Transverse colon (tissue), 4 donors: Measurements from ENCODE around the gene TRMO. TPM values are rescaled to one million over a fixed set of nuclear protein-coding genes. Genes with fewer than 3 reads are reported as not detected.

Experiments
- DNase-seq: peaks from one replicate; pipeline ENCODE4 v3.0.0-alpha.2; 2019
- H3K27ac ChIP-seq, 4 donors: fragments of 200-600 bp; sonication (generic); 2 replicates each; pipeline ENCODE4 v1.5.1; 2016 to 2018; ENCODE audit warnings: inconsistent platforms in 4 of 4
- H3K27me3 ChIP-seq: fragments of 200-600 bp; sonication (generic); 2 replicates; pipeline ENCODE4 v1.5.1; 2017; ENCODE audit warnings: inconsistent platforms
- H3K36me3 ChIP-seq, 4 donors: fragments of 200-600 bp; sonication (generic); 2 replicates each; pipeline ENCODE4 v1.5.1; 2017 to 2019; ENCODE audit warnings: inconsistent platforms in 4 of 4
- H3K4me1 ChIP-seq, 4 donors: fragments of 200-600 bp; sonication (generic); 2 replicates each; pipeline ENCODE4 v1.5.1; 2017 to 2020; ENCODE audit warnings: inconsistent platforms in 4 of 4
- H3K4me3 ChIP-seq, 4 donors: fragments of 200-600 bp; sonication (generic); 1 replicate in 1 of 4; 2 replicates in 3 of 4; pipeline versions ENCODE4 v1.5.1 to v1.6.1; 2017 to 2019; ENCODE audit warnings: inconsistent platforms in 4 of 4
- H3K9me3 ChIP-seq, 2 donors: fragments of 200-600 bp; sonication (generic); 2 replicates each; pipeline ENCODE4 v1.5.1; 2017 to 2019; ENCODE audit warnings: inconsistent platforms in 2 of 2
- EP300 ChIP-seq: sonication (generic); formaldehyde crosslinking; IDR thresholded peaks from one replicate; pipeline ENCODE4 v1.6.1; 2017; ENCODE audit warnings: antibody characterized with exemption, low read depth
- POLR2A ChIP-seq: fragments of 450-650 bp; IDR thresholded peaks from one replicate; pipeline ENCODE4 v1.6.1; 2016; ENCODE audit warnings: antibody characterized with exemption, mild to moderate bottlenecking, moderate library complexity
- POLR2AphosphoS5 ChIP-seq, 3 donors: sonication (generic); formaldehyde crosslinking; IDR thresholded peaks; one replicate each; pipeline ENCODE4 v1.6.1; 2016; ENCODE audit warnings: antibody characterized with exemption in 3 of 3
- WGBS, 2 donors: methylation state at CpG; one replicate each; pipeline ENCODE4 v1.1.5; 2018; ENCODE audit warnings: low coverage in 1 of 2; 5-methylcytosine and 5-hydroxymethylcytosine counted together
- in situ Hi-C, 4 donors: fragments of 200-750 bp; cut with MboI; loops; one replicate each; pipeline versions ENCODE4 v1.15.0 to v1.15.1; 2017; ENCODE audit warnings: low sequenced_read_pairs in 3 of 4, low pct_ligation_motif_present in 1 of 4, low pct_unique_long_range_greater_than_20kb in 1 of 4
- intact Hi-C: fragments of 100-400 bp; cut with DNase I; formaldehyde crosslinking; loops from one replicate; pipeline ENCODE4 v1.15.1; 2023; ENCODE audit warnings: low total_unique reads
- total RNA-seq, 4 donors: library from RNA; depleted of rRNA; stranded (reverse); fragments of >200 nt; gene quantifications; one replicate each; pipeline ENCODE4 v1.1.0, GENCODE V29; 2016
- TF ChIP-seq, protein P1 (sequence below), 5 experiments: fragments of 200-600 bp in 3 of 5; fragments of 450-650 bp in 2 of 5; sonication (generic) in 3 of 5; IDR thresholded peaks; 1 replicate in 2 of 5; 2 replicates in 3 of 5; pipeline ENCODE4 v1.5.1; 2016 to 2017; ENCODE audit warnings: antibody characterized with exemption in 5 of 5, inconsistent platforms in 3 of 5, mild to moderate bottlenecking in 2 of 5, moderate library complexity in 1 of 5

Gene TRMO
- total RNA-seq, 4 donors from 2014 or later: 25.6 to 37.8 (median 31.1) TPM

DNA sequence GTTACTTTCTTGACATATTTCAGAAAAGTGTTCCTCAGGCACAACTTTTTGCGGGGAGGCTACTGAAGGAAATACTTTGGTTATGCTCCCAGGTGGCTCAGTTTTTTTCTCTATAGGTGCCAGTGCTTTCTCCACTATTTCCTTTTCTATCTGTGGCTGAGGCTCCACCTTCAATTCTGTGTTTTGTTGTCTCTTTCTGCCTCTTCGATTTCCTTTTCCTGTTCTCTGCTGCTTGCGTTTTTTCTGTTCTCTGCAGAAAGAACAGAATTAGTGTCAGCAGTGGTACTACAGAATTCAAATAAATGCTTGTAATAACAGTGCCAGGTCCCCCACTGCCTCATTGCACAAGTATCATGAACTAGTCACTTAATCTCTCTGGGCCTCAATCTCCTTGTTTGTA lies 8.7 kb upstream of the TRMO start:
- WGBS, 2 donors: 41 to 48% methylated on average over 3 of the region's 3 CpGs
- TF ChIP-seq, protein P1, sequence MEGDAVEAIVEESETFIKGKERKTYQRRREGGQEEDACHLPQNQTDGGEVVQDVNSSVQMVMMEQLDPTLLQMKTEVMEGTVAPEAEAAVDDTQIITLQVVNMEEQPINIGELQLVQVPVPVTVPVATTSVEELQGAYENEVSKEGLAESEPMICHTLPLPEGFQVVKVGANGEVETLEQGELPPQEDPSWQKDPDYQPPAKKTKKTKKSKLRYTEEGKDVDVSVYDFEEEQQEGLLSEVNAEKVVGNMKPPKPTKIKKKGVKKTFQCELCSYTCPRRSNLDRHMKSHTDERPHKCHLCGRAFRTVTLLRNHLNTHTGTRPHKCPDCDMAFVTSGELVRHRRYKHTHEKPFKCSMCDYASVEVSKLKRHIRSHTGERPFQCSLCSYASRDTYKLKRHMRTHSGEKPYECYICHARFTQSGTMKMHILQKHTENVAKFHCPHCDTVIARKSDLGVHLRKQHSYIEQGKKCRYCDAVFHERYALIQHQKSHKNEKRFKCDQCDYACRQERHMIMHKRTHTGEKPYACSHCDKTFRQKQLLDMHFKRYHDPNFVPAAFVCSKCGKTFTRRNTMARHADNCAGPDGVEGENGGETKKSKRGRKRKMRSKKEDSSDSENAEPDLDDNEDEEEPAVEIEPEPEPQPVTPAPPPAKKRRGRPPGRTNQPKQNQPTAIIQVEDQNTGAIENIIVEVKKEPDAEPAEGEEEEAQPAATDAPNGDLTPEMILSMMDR (IDR thresholded peaks at IDR 0.05): no peak
- TF ChIP-seq POLR2AphosphoS5 (IDR thresholded peaks at IDR 0.05): no peak
- no peak for TF ChIP-seq EP300
- no peak for TF ChIP-seq POLR2A
- H3K9me3 ChIP-seq: no peaks in the 10 kb centered on the region
- H3K36me3 ChIP-seq: no peaks in the 10 kb centered on the region
- no peaks in the 10 kb centered on the region for H3K4me1 ChIP-seq
- DNase-seq: no peak
- H3K4me3 ChIP-seq: no peak overlapping the region
- no peak overlapping the region for H3K27ac ChIP-seq
- in situ Hi-C loops: no loop called here
- intact Hi-C loops: no loop called here
- peaks cover 63% of the 10 kb centered on the region for H3K27me3 ChIP-seq

DNA sequence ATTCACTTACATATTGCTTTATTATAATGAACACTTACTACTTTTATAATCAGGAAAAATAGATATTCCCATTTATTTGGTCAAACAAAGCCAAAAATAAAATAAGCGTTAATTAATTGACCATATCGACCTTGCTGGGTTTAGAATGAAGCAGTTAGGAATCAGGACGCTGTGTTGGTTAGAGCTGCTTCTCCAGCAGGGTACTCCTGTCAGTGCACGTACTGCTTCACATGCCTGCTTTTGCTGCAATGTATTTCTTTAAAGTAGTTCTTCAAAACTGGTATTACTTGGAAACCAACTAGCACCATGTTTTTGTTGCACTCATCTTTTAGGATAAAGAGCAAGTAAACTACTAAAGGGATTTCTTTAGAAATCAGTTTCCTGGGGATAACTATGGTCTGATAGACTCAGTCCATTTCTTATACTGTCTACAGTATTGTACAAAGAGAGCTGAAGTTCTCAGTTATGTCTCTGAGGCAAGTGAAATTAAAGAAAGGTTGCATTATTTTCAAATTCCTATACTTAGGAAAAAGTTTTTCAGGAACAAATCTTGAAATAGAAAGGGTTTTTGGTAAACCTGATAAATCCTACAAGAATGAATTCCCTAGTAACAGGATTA lies 6.8 kb upstream of the TRMO start:
- in situ Hi-C loops (loop anchor here in 1 of 4 donors (10.0 kb wide), 1 partner anchor 106 kb away; no protein-coding TSS in a partner anchor), intact Hi-C loops (loop anchor here (5.0 kb wide), 1 partner anchor 263 kb away; the partner anchor contains the start of gene CORO2A)
- H3K4me1 ChIP-seq: peaks cover 0 to under 1% (median 0%) of the 10 kb centered on the region in 4 donors
- TF ChIP-seq, protein P1 (IDR thresholded peaks at IDR 0.05): no peak
- TF ChIP-seq POLR2AphosphoS5 (IDR thresholded peaks at IDR 0.05): no peak
- TF ChIP-seq POLR2A: no peak
- TF ChIP-seq EP300: no peak
- peaks cover 51% of the 10 kb centered on the region for H3K27me3 ChIP-seq
- H3K9me3 ChIP-seq: no peaks in the 10 kb centered on the region
- no peaks in the 10 kb centered on the region for H3K36me3 ChIP-seq
- 69 to 78% methylated on average over 4 of the region's 4 CpGs for WGBS, 2 donors
- H3K4me3 ChIP-seq: no peak overlapping the region
- DNase-seq: no peak
- H3K27ac ChIP-seq: no peak overlapping the region

DNA sequence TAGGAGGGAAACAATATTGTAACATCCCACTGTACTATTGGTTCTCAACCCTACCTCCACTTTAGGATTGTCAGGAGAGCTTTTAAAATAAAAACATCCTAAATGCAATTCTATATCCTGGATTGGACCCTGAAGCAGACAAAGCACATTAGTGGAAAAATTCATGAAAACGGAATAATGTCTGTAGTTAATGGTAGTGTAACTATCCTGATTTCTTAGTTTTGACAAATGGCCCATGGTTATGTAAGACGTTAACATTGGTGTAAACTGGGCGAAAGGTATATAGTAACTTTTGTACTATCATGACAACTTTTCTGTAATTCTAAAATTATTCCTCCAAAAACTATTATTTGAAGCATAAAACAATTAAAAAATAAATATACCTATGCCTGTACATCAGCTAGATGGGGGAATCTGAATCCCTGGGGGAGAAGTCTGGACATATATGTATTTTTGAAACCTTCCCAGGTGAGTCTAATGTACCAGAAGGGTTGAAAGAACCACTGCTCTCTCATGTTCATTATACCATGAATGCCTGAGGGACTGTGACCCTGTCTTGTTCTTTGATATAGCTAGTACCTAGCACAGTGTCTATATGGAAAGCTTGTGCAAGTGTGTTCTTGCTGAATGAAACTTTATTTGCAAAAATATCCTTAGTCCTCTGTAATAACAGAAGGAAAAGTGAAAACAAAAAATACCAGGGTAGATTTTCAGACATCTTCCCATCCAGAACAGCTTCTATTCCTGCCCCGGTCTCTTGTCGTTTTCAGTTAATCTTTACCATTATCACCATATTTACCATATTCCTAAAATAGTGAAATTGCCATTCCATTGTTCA lies 3.4 kb upstream of the TRMO start:
- WGBS, 2 donors: 68 to 84% methylated on average over 5 of the region's 5 CpGs
- peaks cover 0 to 21% (median 12%) of the 10 kb centered on the region in 4 donors for H3K4me1 ChIP-seq
- no peak for DNase-seq
- in situ Hi-C loops: loop anchor here in 1 of 4 donors (10.0 kb wide), 1 partner anchor 109 kb away; no protein-coding TSS in a partner anchor
- intact Hi-C loops: loop anchor here (5.0 kb wide), 1 partner anchor 267 kb away; the partner anchor contains the start of gene CORO2A
- TF ChIP-seq POLR2A: no peak
- no peak for TF ChIP-seq EP300
- TF ChIP-seq, protein P1 (IDR thresholded peaks at IDR 0.05): no peak
- TF ChIP-seq POLR2AphosphoS5 (IDR thresholded peaks at IDR 0.05): no peak
- H3K36me3 ChIP-seq: no peaks in the 10 kb centered on the region
- H3K4me3 ChIP-seq: no peak overlapping the region
- H3K27ac ChIP-seq: no peak overlapping the region
- H3K27me3 ChIP-seq: peaks cover 35% of the 10 kb centered on the region
- H3K9me3 ChIP-seq: no peaks in the 10 kb centered on the region

DNA sequence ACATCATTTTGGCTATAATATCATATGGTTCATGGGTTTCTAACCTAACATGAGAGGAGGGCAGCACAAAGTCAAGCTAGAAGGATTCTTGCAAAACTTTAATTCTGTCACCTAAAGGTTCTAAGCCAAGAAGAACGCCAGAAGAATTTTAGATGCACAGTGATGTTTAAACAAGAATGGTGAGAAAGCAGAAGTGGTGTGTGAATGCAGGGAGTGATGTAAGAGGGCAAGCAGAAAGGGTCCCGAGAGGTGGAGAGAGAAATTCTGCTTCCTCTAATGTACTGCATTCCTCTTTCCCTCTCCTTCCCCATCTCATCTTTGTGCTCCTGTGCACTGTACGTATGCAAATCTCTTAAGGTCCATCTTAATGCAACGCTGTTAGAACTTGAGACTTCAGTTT lies 2.1 kb upstream of the TRMO start:
- Histone ChIP-seq H3K4me1 (peaks cover 0 to 34% (median 12%) of the 10 kb centered on the region in 4 donors), H3K36me3 (no peaks in the 10 kb centered on the region), H3K27ac (no peak overlapping the region), H3K4me3 (no peak overlapping the region), H3K27me3 (peaks cover 25% of the 10 kb centered on the region), H3K9me3 (no peaks in the 10 kb centered on the region)
- intact Hi-C loops: loop anchor here (5.0 kb wide), 1 partner anchor 58 kb away; the partner anchor contains the start of gene ANP32B
- DNase-seq: no peak
- WGBS, 2 donors: 44 to 52% methylated on average over 4 of the region's 4 CpGs
- in situ Hi-C loops: loop anchor here in 3 of 4 donors (10.0 to 25.0 kb wide), 3 partner anchors 110 to 338 kb away; partner anchors contain the start of gene TBC1D2 (in 2 of the 3)
- TF ChIP-seq POLR2A (no peak), POLR2AphosphoS5 (IDR thresholded peaks at IDR 0.05) (no peak), EP300 (no peak)
- TF ChIP-seq, protein P1 (IDR thresholded peaks at IDR 0.05): no peak
